PC-3 (cell line): Measurements from ENCODE around the gene LY6G6F. TPM values are rescaled to one million over a fixed set of nuclear protein-coding genes. Genes with fewer than 3 reads are reported as not detected.

ENCODE experiments used
- ATAC-seq: fragments of 200-7000 bp; cut with Tn5 transposase; 2 replicates; pipeline ENCODE4 v1.9.1; 2020; ENCODE audit warnings: mild to moderate bottlenecking, moderate library complexity
- BruUV-seq: library from RNA; stranded (reverse); fragments of 400-500 nt; replicated peaks from 2 replicates; lab custom pipeline; 2021; lab: Mats Ljungman, UMichigan
- CTCF ChIA-PET: fragments of 300-600 bp; sonication (Branson Sonifier 250); formaldehyde crosslinking; loops from one replicate; lab custom pipeline; 2022; ENCODE audit warnings: antibody characterized with exemption; lab: Charles Lee
- POLR2A ChIA-PET: fragments of 300-600 bp; sonication (Branson Sonifier 250); formaldehyde crosslinking; loops from one replicate; lab custom pipeline; 2022; ENCODE audit warnings: antibody characterized with exemption; ENCODE audit not compliant: unreplicated experiment; lab: Charles Lee
- DNase-seq: peaks from one replicate; pipeline ENCODE4 v3.0.0-alpha.2; 2015
- H2AFZ ChIP-seq: fragments of 300-600 bp; sonication (generic); 2 replicates; pipeline ENCODE4 v1.6.0; 2016; ENCODE audit warnings: antibody characterized with exemption, low read length
- H3F3A ChIP-seq: fragments of 300-600 bp; sonication (generic); one replicate; pipeline ENCODE4 v1.6.0; 2017; ENCODE audit warnings: antibody characterized with exemption, low read length, control low read depth, mild to moderate bottlenecking; ENCODE audit not compliant: unreplicated experiment
- H3K27ac ChIP-seq: fragments of 300-600 bp; sonication (generic); 2 replicates; pipeline ENCODE4 v1.5.1; 2016; ENCODE audit warnings: mild to moderate bottlenecking, low read length
- H3K27me3 ChIP-seq: fragments of 300-600 bp; sonication (generic); 2 replicates; pipeline ENCODE4 v1.6.1; 2016; ENCODE audit warnings: low read length, mixed read lengths
- H3K36me3 ChIP-seq: fragments of 300-600 bp; sonication (generic); 2 replicates; pipeline ENCODE4 v1.6.1; 2016; ENCODE audit warnings: low read depth, mixed run types, low read length, mixed read lengths
- H3K4me1 ChIP-seq: fragments of 300-600 bp; sonication (generic); 2 replicates; pipeline ENCODE4 v1.5.1; 2016; ENCODE audit warnings: low read length; ENCODE audit not compliant: insufficient read depth
- H3K4me2 ChIP-seq: fragments of 300-600 bp; sonication (generic); 2 replicates; pipeline ENCODE4 v1.6.0; 2016; ENCODE audit warnings: low read length
- H3K4me3 ChIP-seq: fragments of 300-600 bp; sonication (generic); 2 replicates; pipeline ENCODE4 v1.5.1; 2016; ENCODE audit warnings: mild to moderate bottlenecking, low read length, mixed read lengths
- H3K79me2 ChIP-seq: fragments of 300-600 bp; sonication (generic); 2 replicates; pipeline ENCODE4 v1.6.1; 2017; ENCODE audit warnings: low read length, mixed read lengths
- H3K9ac ChIP-seq: fragments of 300-600 bp; sonication (generic); 2 replicates; pipeline ENCODE4 v1.6.0; 2016; ENCODE audit warnings: mild to moderate bottlenecking, low read length
- H3K9me2 ChIP-seq: fragments of 300-600 bp; sonication (generic); replicated peaks from 2 replicates; pipeline ENCODE4 v1.6.1; 2016; ENCODE audit warnings: mixed run types, low read length, mixed read lengths
- H3K9me3 ChIP-seq: fragments of 300-600 bp; sonication (generic); 2 replicates; pipeline ENCODE4 v1.6.1; 2016; ENCODE audit warnings: low read length, mixed read lengths
- H4K20me1 ChIP-seq: fragments of 300-600 bp; sonication (generic); 2 replicates; pipeline ENCODE4 v1.6.1; 2016; ENCODE audit warnings: low read length, mixed read lengths
- CTCF ChIP-seq: fragments of 300-600 bp; sonication (generic); conservative IDR thresholded peaks from 2 replicates; pipeline ENCODE4 v1.5.1; 2017; ENCODE audit warnings: antibody characterized with exemption, low read depth, mild to moderate bottlenecking, low read length
- EZH2 ChIP-seq: fragments of 300-600 bp; sonication (generic); IDR thresholded peaks from one replicate; pipeline ENCODE4 v1.6.1; 2017; ENCODE audit warnings: antibody characterized with exemption, mild to moderate bottlenecking, low read length; ENCODE audit not compliant: unreplicated experiment
- EZH2phosphoT487 ChIP-seq: fragments of 300-600 bp; sonication (generic); IDR thresholded peaks from 2 replicates; pipeline ENCODE4 v1.6.1; 2018; ENCODE audit warnings: mild to moderate bottlenecking, antibody characterized with exemption, low read length, borderline replicate concordance
- intact Hi-C: fragments of 100-400 bp; cut with micrococcal nuclease; formaldehyde crosslinking; loops from 2 replicates; pipeline ENCODE4 v1.9.0; 2023
- total RNA-seq: library from RNA; depleted of rRNA; stranded (reverse); fragments of >200 nt; gene quantifications from 2 replicates; pipeline ENCODE4 v1.2.3, GENCODE V29; 2014

LY6G6F gene
- total RNA-seq, 1 experiment from 2014 or later: not detected

GRCh38 chr6:31680226-31681134 is 26.2 kb upstream of the LY6G6F start, which contains the start of gene LY6G5C:
Gene LY6G5C, minus strand, starts transcription at chr6:31681067. Its CDS starts 694 bp downstream, at chr6:31680373.
- peak within 1 kb of the TSS; percentile 85 for H3K4me2 ChIP-seq
- no peak for TF ChIP-seq EZH2phosphoT487
- TF ChIP-seq EZH2: no peak
- TF ChIP-seq CTCF: peak; percentile 61
- H2AFZ ChIP-seq: peak within 1 kb of the TSS; percentile 83
- H3K4me3 ChIP-seq: peak within 1 kb of the TSS; percentile 67
- ATAC-seq: peak; percentile 78
- DNase-seq: peak; percentile 84
- H3K27me3 ChIP-seq: no peaks in the 10 kb centered on the region
- H3K36me3 ChIP-seq: no peaks in the 10 kb centered on the region
- H3K9me2 ChIP-seq: no peaks in the 10 kb centered on the region
- peak within 1 kb of the TSS; percentile 59 for H3K9ac ChIP-seq
- H3F3A ChIP-seq: peaks cover 4% of the 10 kb centered on the region
- intact Hi-C loops: loop anchor here (1.0 to 10.0 kb wide), 4 partner anchors 59 to 184 kb away; partner anchors contain the start of gene NEU1
- POLR2A ChIA-PET: no interaction called here
- no peaks in the 10 kb centered on the region for H3K9me3 ChIP-seq
- BruUV-seq: TSS peak; percentile 59
- H4K20me1 ChIP-seq: no peaks in the 10 kb centered on the region
- peak within 1 kb of the TSS; percentile 21 for H3K27ac ChIP-seq
- CTCF ChIA-PET: interaction anchor here (0.5 to 1.0 kb wide), 3 partner anchors 52 to 184 kb away, joined by 3 to 4 read pairs (median 4); no protein-coding TSS in a partner anchor
- no peaks in the 10 kb centered on the region for H3K79me2 ChIP-seq
- peaks cover 16% of the 10 kb centered on the region for H3K4me1 ChIP-seq

- Histone ChIP-seq H3F3A (peaks cover 4% of the 10 kb centered on the region), H3K27ac (peak overlapping the region; percentile 10; the same call in 1 of the 2 replicates), H3K9me3 (no peaks in the 10 kb centered on the region), H4K20me1 (no peaks in the 10 kb centered on the region), H3K9me2 (no peaks in the 10 kb centered on the region), H3K27me3 (no peaks in the 10 kb centered on the region), H3K9ac (peak overlapping the region; percentile 59), H2AFZ (peak overlapping the region; percentile 83), H3K79me2 (no peaks in the 10 kb centered on the region), H3K36me3 (no peaks in the 10 kb centered on the region), H3K4me2 (peak overlapping the region; percentile 85), H3K4me1 (peaks cover 16% of the 10 kb centered on the region), H3K4me3 (peak overlapping the region; percentile 67)
- TF ChIP-seq CTCF: no peak
- no peak for TF ChIP-seq EZH2phosphoT487
- no peak for TF ChIP-seq EZH2
- intact Hi-C loops: loop anchor here (10.0 kb wide), 2 partner anchors 154 to 184 kb away; partner anchors contain the start of gene NEU1
- CTCF ChIA-PET: interaction anchor here (0.6 to 1.0 kb wide), 2 partner anchors 51 to 89 kb away, joined by 4 read pairs; no protein-coding TSS in a partner anchor
- peak; percentile 48 for DNase-seq
- ATAC-seq: peak; percentile 54
- POLR2A ChIA-PET: no interaction called here
- BruUV-seq: TSS peak; percentile 69
These were observed 25.5 kb upstream of the LY6G6F start for GRCh38 chr6:31681135-31681671.
